CD4-positive, alpha-beta T cell (primary cell): ENCODE measurements around the gene FAM53A. TPM values are rescaled to one million over a fixed set of nuclear protein-coding genes. Genes with fewer than 3 reads are reported as not detected.

Experiments used
- ATAC-seq: fragments of 200-7000 bp; cut with Tn5 transposase; one replicate; pipeline ENCODE4 v1.10.0; 2022; ENCODE audit warnings: mild to moderate bottlenecking; ENCODE audit not compliant: poor library complexity
- CTCF ChIA-PET: fragments of 350-600 bp; sonication (Branson Sonifier 250); formaldehyde crosslinking; loops from one replicate; lab custom pipeline; 2021; ENCODE audit warnings: antibody characterized with exemption, inconsistent platforms; lab: Charles Lee
- POLR2A ChIA-PET: fragments of 350-600 bp; sonication (Branson Sonifier 250); formaldehyde crosslinking; loops from one replicate; lab custom pipeline; 2021; ENCODE audit warnings: antibody characterized with exemption, inconsistent platforms; lab: Charles Lee
- DNase-seq, 14 experiments: peaks; one replicate each; pipeline ENCODE4 v3.0.0-alpha.2; 2013 to 2020; ENCODE audit warnings: mixed read lengths in 2 of 14
- H3K27ac ChIP-seq, 2 donors: one replicate each; pipeline versions ENCODE4 v1.5.1 to v1.7.0; 2013; ENCODE audit warnings: low read length in 2 of 2, low read depth in 1 of 2, mild to moderate bottlenecking in 1 of 2
- H3K27me3 ChIP-seq, 2 experiments: 1 replicate in 1 of 2; 2 replicates in 1 of 2; pipeline versions ENCODE4 v1.6.1 to v1.7.0; 2013; ENCODE audit warnings: low read length in 2 of 2, control low read depth in 1 of 2, mild to moderate bottlenecking in 1 of 2, moderate library complexity in 1 of 2; ENCODE audit not compliant: insufficient read depth in 2 of 2, control insufficient read depth in 1 of 2
- H3K36me3 ChIP-seq: one replicate; pipeline ENCODE4 v1.6.1; 2013; ENCODE audit warnings: low read length, control low read depth; ENCODE audit not compliant: insufficient read depth
- H3K4me1 ChIP-seq: one replicate; pipeline ENCODE4 v1.6.1; 2013; ENCODE audit warnings: low read length, control low read depth; ENCODE audit not compliant: insufficient read depth
- H3K4me3 ChIP-seq: one replicate; pipeline ENCODE4 v1.5.1; 2013; ENCODE audit warnings: mild to moderate bottlenecking, low read length, moderate library complexity
- H3K9me3 ChIP-seq, 2 experiments: 1 replicate in 1 of 2; 2 replicates in 1 of 2; pipeline versions ENCODE4 v1.6.1 to v1.7.0; 2013; ENCODE audit warnings: low read length in 2 of 2, mild to moderate bottlenecking in 2 of 2, control low read depth in 1 of 2, moderate library complexity in 1 of 2; ENCODE audit not compliant: control insufficient read depth in 1 of 2, insufficient read depth in 1 of 2
- H3K27ac Mint-ChIP-seq: one replicate; pipeline ENCODE4 v1.8.0; 2020; ENCODE audit warnings: mixed read lengths
- H3K27me3 Mint-ChIP-seq: one replicate; pipeline ENCODE4 v1.8.0; 2021; ENCODE audit warnings: mixed read lengths
- H3K36me3 Mint-ChIP-seq: one replicate; pipeline ENCODE4 v1.8.0; 2021; ENCODE audit warnings: low read depth, mixed read lengths
- H3K4me1 Mint-ChIP-seq: one replicate; pipeline ENCODE4 v1.8.0; 2021; ENCODE audit warnings: low read depth, mixed read lengths
- H3K4me3 Mint-ChIP-seq: one replicate; pipeline ENCODE4 v1.8.0; 2020; ENCODE audit warnings: mild to moderate bottlenecking, mixed read lengths
- H3K9me3 Mint-ChIP-seq: one replicate; pipeline ENCODE4 v1.8.0; 2020; ENCODE audit warnings: mixed read lengths
- CTCF ChIP-seq: fragments of 200-600 bp; IDR thresholded peaks from one replicate; pipeline ENCODE4 v1.8.0; 2022; ENCODE audit warnings: antibody characterized with exemption, mild to moderate bottlenecking
- intact Hi-C, 2 experiments: fragments of 100-400 bp; cut with DNase I in 1 of 2; cut with micrococcal nuclease in 1 of 2; formaldehyde crosslinking; loops; one replicate each; pipeline versions ENCODE4 v1.15.1 to v1.9.0; 2023 to 2025; cut with DNase I, micrococcal nuclease
- total RNA-seq, 174 experiments: library from RNA in 2 of 174; stranded (reverse) in 2 of 174; gene quantifications; one replicate each; pipeline ENCODE4 v1.2.3 and lab custom pipeline; 2021 to 2026

FAM53A gene
- total RNA-seq, 2 experiments from 2014 or later: 0.93 to 2.4 TPM

GRCh38 chr4:1600811-1601532, 83.1 kb downstream of the FAM53A start:
- H3K9me3 Mint-ChIP-seq: no peaks in the 10 kb centered on the region
- Histone ChIP-seq H3K27me3 (no peaks in the 10 kb centered on the region), H3K36me3 (no peaks in the 10 kb centered on the region), H3K4me1 (peaks cover 27% of the 10 kb centered on the region), H3K4me3 (no peak overlapping the region), H3K9me3 (peaks cover 0 to 6% of the 10 kb centered on the region in 2 experiments), H3K27ac (no peak overlapping the region)
- no peaks in the 10 kb centered on the region for H3K27me3 Mint-ChIP-seq
- DNase-seq: no peak
- H3K27ac Mint-ChIP-seq: no peak overlapping the region
- no peak for TF ChIP-seq CTCF
- no peak for ATAC-seq
- ChIA-PET POLR2A (no interaction called here), CTCF (no interaction called here)
- no peak overlapping the region for H3K4me3 Mint-ChIP-seq
- H3K36me3 Mint-ChIP-seq: no peaks in the 10 kb centered on the region
- H3K4me1 Mint-ChIP-seq: peaks cover 15% of the 10 kb centered on the region
- intact Hi-C loops: no loop called here

GRCh38 chr4:1600211-1600780, 83.8 kb downstream of the FAM53A start:
- Mint-ChIP-seq H3K27ac (no peak overlapping the region), H3K9me3 (no peaks in the 10 kb centered on the region), H3K4me3 (no peak overlapping the region), H3K36me3 (no peaks in the 10 kb centered on the region), H3K27me3 (no peaks in the 10 kb centered on the region), H3K4me1 (peaks cover 9% of the 10 kb centered on the region)
- DNase-seq: peak in 1 of 14 experiments; percentile 2
- intact Hi-C loops: no loop called here
- Histone ChIP-seq H3K9me3 (peaks cover 0 to 8% of the 10 kb centered on the region in 2 experiments), H3K27me3 (no peaks in the 10 kb centered on the region), H3K4me1 (peaks cover 21% of the 10 kb centered on the region), H3K4me3 (no peak overlapping the region), H3K27ac (no peak overlapping the region), H3K36me3 (no peaks in the 10 kb centered on the region)
- no peak for TF ChIP-seq CTCF
- ChIA-PET POLR2A (no interaction called here), CTCF (no interaction called here)
- no peak for ATAC-seq

- H3K36me3 Mint-ChIP-seq: no peaks in the 10 kb centered on the region
- DNase-seq (peak in 1 of 14 experiments; percentile 4), ATAC-seq (no peak)
- Histone ChIP-seq H3K9me3 (peaks cover 0 to 8% of the 10 kb centered on the region in 2 experiments), H3K27ac (no peak overlapping the region), H3K27me3 (no peaks in the 10 kb centered on the region), H3K4me1 (peaks cover 14% of the 10 kb centered on the region), H3K4me3 (no peak overlapping the region), H3K36me3 (no peaks in the 10 kb centered on the region)
- ChIA-PET CTCF (no interaction called here), POLR2A (no interaction called here)
- no peaks in the 10 kb centered on the region for H3K27me3 Mint-ChIP-seq
- H3K9me3 Mint-ChIP-seq: no peaks in the 10 kb centered on the region
- intact Hi-C loops: no loop called here
- no peak for TF ChIP-seq CTCF
- H3K4me3 Mint-ChIP-seq: no peak overlapping the region
- peaks cover 2% of the 10 kb centered on the region for H3K4me1 Mint-ChIP-seq
- no peak overlapping the region for H3K27ac Mint-ChIP-seq
Measured at GRCh38 chr4:1599491-1600210, 84.5 kb downstream of the FAM53A start.
